B cell (primary cell): Measurements from ENCODE around the gene TBC1D10A.

Experiments used
- EZH2 ChIP-seq: IDR thresholded peaks from 2 replicates; pipeline ENCODE4 v1.6.1; 2012; ENCODE audit warnings: borderline replicate concordance, low read depth, mild to moderate bottlenecking, moderate library complexity, low read length; ENCODE audit not compliant: insufficient read depth, poor library complexity, severe bottlenecking
- TF ChIP-seq, protein P1 (sequence below): fragments of 200-600 bp; IDR thresholded peaks from one replicate; pipeline ENCODE4 v1.8.0; 2022; ENCODE audit warnings: antibody characterized with exemption, mild to moderate bottlenecking

DNA sequence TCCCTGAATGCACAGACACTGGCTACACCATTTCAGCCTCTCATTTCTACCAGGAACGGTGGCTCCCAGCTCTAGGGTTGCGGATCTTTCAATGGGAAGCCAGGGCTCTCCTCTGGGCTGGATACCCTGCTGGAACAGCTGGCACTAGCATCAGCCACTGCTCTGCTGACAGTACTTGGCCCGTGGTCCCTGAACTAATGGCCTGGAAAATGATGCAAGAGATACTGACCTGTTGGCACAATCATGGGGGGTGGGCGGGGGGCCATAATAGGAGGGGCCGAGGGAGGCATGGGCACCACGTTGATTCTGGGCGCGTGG lies 10.7 kb upstream of the TBC1D10A start:
- TF ChIP-seq, protein P1, sequence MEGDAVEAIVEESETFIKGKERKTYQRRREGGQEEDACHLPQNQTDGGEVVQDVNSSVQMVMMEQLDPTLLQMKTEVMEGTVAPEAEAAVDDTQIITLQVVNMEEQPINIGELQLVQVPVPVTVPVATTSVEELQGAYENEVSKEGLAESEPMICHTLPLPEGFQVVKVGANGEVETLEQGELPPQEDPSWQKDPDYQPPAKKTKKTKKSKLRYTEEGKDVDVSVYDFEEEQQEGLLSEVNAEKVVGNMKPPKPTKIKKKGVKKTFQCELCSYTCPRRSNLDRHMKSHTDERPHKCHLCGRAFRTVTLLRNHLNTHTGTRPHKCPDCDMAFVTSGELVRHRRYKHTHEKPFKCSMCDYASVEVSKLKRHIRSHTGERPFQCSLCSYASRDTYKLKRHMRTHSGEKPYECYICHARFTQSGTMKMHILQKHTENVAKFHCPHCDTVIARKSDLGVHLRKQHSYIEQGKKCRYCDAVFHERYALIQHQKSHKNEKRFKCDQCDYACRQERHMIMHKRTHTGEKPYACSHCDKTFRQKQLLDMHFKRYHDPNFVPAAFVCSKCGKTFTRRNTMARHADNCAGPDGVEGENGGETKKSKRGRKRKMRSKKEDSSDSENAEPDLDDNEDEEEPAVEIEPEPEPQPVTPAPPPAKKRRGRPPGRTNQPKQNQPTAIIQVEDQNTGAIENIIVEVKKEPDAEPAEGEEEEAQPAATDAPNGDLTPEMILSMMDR: no peak
- TF ChIP-seq EZH2: no peak
